ENCODE results near the gene SHISA9.

GRCh38 chr16:13113741-13114140, 212.3 kb downstream of the SHISA9 start:
- TF ChIP-seq CTCF (IDR thresholded peaks at IDR 0.05) (no peak), POLR2A (IDR thresholded peaks at IDR 0.05) (no peak)
